Heart right ventricle (tissue), 16 donors: ENCODE data around the gene MLIP. TPM values are rescaled to one million over a fixed set of nuclear protein-coding genes. Genes with fewer than 3 reads are reported as not detected.

Source experiments
- ATAC-seq, 8 donors: fragments of 200-7000 bp; cut with Tn5 transposase; one replicate each; pipeline ENCODE4 v1.9.1; 2020; ENCODE audit warnings: mild to moderate bottlenecking in 8 of 8, moderate library complexity in 8 of 8, moderate number of reproducible peaks in 1 of 8
- DNase-seq, 2 donors: peaks; one replicate each; pipeline ENCODE4 v3.0.0-alpha.2; 2020
- H3K27ac ChIP-seq, 10 donors: fragments of 200-600 bp; sonication (generic) in 2 of 10; one replicate each; pipeline versions ENCODE4 v1.5.0 to v1.8.0; 2020 to 2022; ENCODE audit warnings: mild to moderate bottlenecking in 3 of 10
- H3K27me3 ChIP-seq, 7 donors: fragments of 200-600 bp; one replicate each; pipeline ENCODE4 v1.8.0; 2021 to 2022; ENCODE audit warnings: mild to moderate bottlenecking in 2 of 7
- H3K36me3 ChIP-seq, 9 donors: fragments of 200-600 bp; sonication (generic) in 1 of 9; one replicate each; pipeline versions ENCODE4 v1.5.0 to v1.8.0; 2020 to 2022; ENCODE audit warnings: mild to moderate bottlenecking in 2 of 9
- H3K4me1 ChIP-seq, 9 donors: fragments of 200-600 bp; sonication (generic) in 1 of 9; one replicate each; pipeline versions ENCODE4 v1.5.0 to v1.8.0; 2020 to 2022; ENCODE audit warnings: mild to moderate bottlenecking in 4 of 9
- H3K4me3 ChIP-seq, 10 donors: fragments of 200-600 bp; sonication (generic) in 2 of 10; one replicate each; pipeline versions ENCODE4 v1.5.0 to v1.8.0; 2020 to 2022; ENCODE audit warnings: mild to moderate bottlenecking in 7 of 10, moderate library complexity in 2 of 10
- H3K9me3 ChIP-seq, 11 donors: fragments of 200-600 bp in 10 of 11; sonication (generic) in 2 of 11; one replicate each; pipeline versions ENCODE4 v1.5.0 to v1.8.0; 2013 to 2022; ENCODE audit warnings: mild to moderate bottlenecking in 2 of 11, control low read depth in 1 of 11, moderate library complexity in 1 of 11
- CTCF ChIP-seq, 9 donors: fragments of 200-600 bp; sonication (generic) in 2 of 9; IDR thresholded peaks; one replicate each; pipeline versions ENCODE4 v1.5.0 to v1.8.0; 2021 to 2022; ENCODE audit warnings: antibody characterized with exemption in 9 of 9, mild to moderate bottlenecking in 5 of 9, moderate library complexity in 1 of 9
- WGBS, 2 donors: extraction: QIAGEN DNeasy Blood & Tissue Kit; methylation state at CpG; one replicate each; pipeline ENCODE4 v1.1.7; 2013; ENCODE audit warnings: inconsistent platforms in 1 of 2; 5-methylcytosine and 5-hydroxymethylcytosine counted together
- intact Hi-C, 10 donors: fragments of 100-400 bp; cut with DNase I; formaldehyde crosslinking; loops; one replicate each; pipeline versions ENCODE4 v1.11.1 to v1.14.2; 2022
- polyA plus RNA-seq, 2 donors: library from polyadenylated mRNA; stranded (reverse); fragments of 200-250 nt; gene quantifications; one replicate each; pipeline ENCODE4 v1.2.3, GENCODE V29; 2013
- total RNA-seq, 10 donors: library from RNA; stranded (reverse); fragmentation: NEBNext Ultra II Directional in 3 of 10; extraction: Animal tissue kit (Norgen Biotek cat#: 25700) in 3 of 10; gene quantifications; one replicate each; pipeline versions ENCODE4 v1.2.1 to v1.2.4, GENCODE V29; 2021 to 2023
- donor health status: Arrhythmogenic right ventricular cardiomyopathy.
- donor health status: ischemic (EF 13 %, LVEDD 7.1; RV severe dilation, severe dysfunction).
- donor health status: healthy with polysubstance abuse.
- donor health status: DM: no; HTN: yes; CAD: no.
- donor health status: DM: no; HTN: no; CAD: no.
- donor health status: ischemic (EF 25% LVEDD 6.9; RV normal size, moderate dysfunction).
- donor health status: ischemic (EF 25% LVEDD 5.7; RV mildly dilated, moderate dysfunction).
- donor health status: healthy.
- donor health status: DM: yes; HTN: yes; CAD: no.
- donor health status: Ischemic cardiomyopathy.
- donor health status: ischemic (EF 35%, LVEDD 5.7; RV mildly dilated, moderate dysfunction).
- donor health status: nonischemic (EF 11% LVEDD 7.7; RV severe dilation, severe dysfunction).
- donor health status: DM: yes; HTN: yes; CAD: no.
- donor health status: PGD.
- donor health status: ischemic (EF 29% LVEDD 5.4; RV normal size, mild dysfunction).
- donor health status: nonischemic (EF 23%, LVEDD 6.1; RV moderate dilation, normal function).

The MLIP gene
- total and polyA plus RNA-seq, 12 donors: 102 to 486 (median 394) TPM

GRCh38 chr6:54236984-54237383, 125.7 kb downstream of the MLIP start:
- WGBS, 2 donors: 55 to 62% methylated on average over 2 of the region's 2 CpGs
- intact Hi-C loops: no loop called here
- ATAC-seq: peak in 5 of 8 donors; percentile 24 to 53 (median 28)
- peaks cover 3 to 40% (median 21%) of the 10 kb centered on the region in 9 donors for H3K4me1 ChIP-seq
- TF ChIP-seq CTCF (IDR thresholded peaks at IDR 0.05): no peak
- H3K27ac ChIP-seq: peak overlapping the region in 2 of 10 donors; percentile 6 to 23
- H3K4me3 ChIP-seq: no peak overlapping the region
- no peak for DNase-seq
- peaks cover 0 to 19% (median 0%) of the 10 kb centered on the region in 9 donors for H3K36me3 ChIP-seq
- H3K9me3 ChIP-seq: no peaks in the 10 kb centered on the region
- no peaks in the 10 kb centered on the region for H3K27me3 ChIP-seq

- no peaks in the 10 kb centered on the region for H3K9me3 ChIP-seq
- peak overlapping the region in 8 of 10 donors; percentile 4 to 72 (median 62) for H3K27ac ChIP-seq
- TF ChIP-seq CTCF (IDR thresholded peaks at IDR 0.05): no peak
- H3K36me3 ChIP-seq: peaks cover 0 to 11% (median 0%) of the 10 kb centered on the region in 9 donors
- ATAC-seq (peak; percentile 57 to 86 (median 80)), DNase-seq (peak in 1 of 2 donors; percentile 31)
- peaks cover 3 to 40% (median 21%) of the 10 kb centered on the region in 9 donors for H3K4me1 ChIP-seq
- WGBS, 2 donors: 2 to 4% methylated on average over 1 of the region's 1 CpG
- no peaks in the 10 kb centered on the region for H3K27me3 ChIP-seq
- no peak overlapping the region for H3K4me3 ChIP-seq
- intact Hi-C loops: no loop called here
These were observed 127.2 kb downstream of the MLIP start for GRCh38 chr6:54238396-54238795.

- no peak for TF ChIP-seq CTCF (IDR thresholded peaks at IDR 0.05)
- H3K9me3 ChIP-seq: no peaks in the 10 kb centered on the region
- DNase-seq (no peak), ATAC-seq (peak in 5 of 8 donors; percentile 19 to 63 (median 37))
- H3K36me3 ChIP-seq: no peaks in the 10 kb centered on the region
- peaks cover 0 to 25% (median 5%) of the 10 kb centered on the region in 9 donors for H3K4me1 ChIP-seq
- peak overlapping the region in 1 of 10 donors; percentile 37 for H3K27ac ChIP-seq
- H3K27me3 ChIP-seq: no peaks in the 10 kb centered on the region
- intact Hi-C loops: no loop called here
- 73 to 78% methylated on average over 4 of the region's 4 CpGs for WGBS, 2 donors
- H3K4me3 ChIP-seq: no peak overlapping the region
These were observed 132.5 kb downstream of the MLIP start for GRCh38 chr6:54243699-54244098.

GRCh38 chr6:54244430-54244829, 133.2 kb downstream of the MLIP start:
- DNase-seq (no peak), ATAC-seq (peak in 2 of 8 donors; percentile 54 to 57)
- H3K27ac ChIP-seq: peak overlapping the region in 1 of 10 donors; percentile 37
- no peaks in the 10 kb centered on the region for H3K36me3 ChIP-seq
- no peaks in the 10 kb centered on the region for H3K27me3 ChIP-seq
- H3K9me3 ChIP-seq: no peaks in the 10 kb centered on the region
- 58 to 65% methylated on average over 1 of the region's 1 CpG for WGBS, 2 donors
- intact Hi-C loops: no loop called here
- peaks cover 0 to 18% (median 0%) of the 10 kb centered on the region in 9 donors for H3K4me1 ChIP-seq
- TF ChIP-seq CTCF (IDR thresholded peaks at IDR 0.05): peak in 7 of 9 donors; percentile 39 to 60 (median 49)
- H3K4me3 ChIP-seq: no peak overlapping the region
